ENCODE results near the gene SATL1.
"Not testable (repeated sequence)": the region's sequence is repeated elsewhere in the genome, so short reads cannot be mapped to it uniquely, and the experiment has no call there.

The SATL1 gene

GRCh38 chrX:85243761-85244449 lies at the start of gene SATL1, which contains the start of gene ZNF711:
SATL1 (minus strand) TSS chrX:85243779; CDS start chrX:85108968, 134,811 bp downstream.
ZNF711 (plus strand) TSS chrX:85243991; CDS start chrX:85247573, 3,582 bp downstream.
- DNase-seq = peak; percentile 27

GRCh38 chrX:85288992-85289723 lies 45.6 kb upstream of the SATL1 start:
- DNase-seq = no peak

- not testable (repeated sequence) for DNase-seq
Measured at GRCh38 chrX:85285286-85285685, 41.7 kb upstream of the SATL1 start.

- DNase-seq = peak; percentile 6
Measured at GRCh38 chrX:85244450-85245211, 1.1 kb upstream of the SATL1 start.

- DNase-seq = no peak
Measured at GRCh38 chrX:85243155-85243554, 424 bp downstream of the SATL1 start.

GRCh38 chrX:85223359-85223758 lies 20.2 kb downstream of the SATL1 start:
- DNase-seq = no peak

GRCh38 chrX:85221361-85221760 lies 22.2 kb downstream of the SATL1 start:
- no peak for DNase-seq

- DNase-seq = no peak
Measured at GRCh38 chrX:85215946-85216345, 27.6 kb downstream of the SATL1 start.

- no peak for DNase-seq
Measured at GRCh38 chrX:85213792-85214530, 29.6 kb downstream of the SATL1 start.

GRCh38 chrX:85203461-85203970 lies 40.1 kb downstream of the SATL1 start:
- no peak for DNase-seq

- DNase-seq = no peak
Measured at GRCh38 chrX:85196319-85196718, 47.3 kb downstream of the SATL1 start.

GRCh38 chrX:85159644-85160043 lies 83.9 kb downstream of the SATL1 start:
- DNase-seq = no peak

GRCh38 chrX:85140964-85141363 lies 102.6 kb downstream of the SATL1 start:
- DNase-seq = no peak

- no peak for DNase-seq
Measured at GRCh38 chrX:85139422-85139821, 104.2 kb downstream of the SATL1 start.

- DNase-seq = no peak
Measured at GRCh38 chrX:85136409-85136808, 107.2 kb downstream of the SATL1 start.

GRCh38 chrX:85115252-85115651 lies 128.3 kb downstream of the SATL1 start:
- no peak for DNase-seq

- DNase-seq = no peak
Measured at GRCh38 chrX:85114776-85115175, 128.8 kb downstream of the SATL1 start.

- no peak for DNase-seq
Measured at GRCh38 chrX:85114171-85114570, 129.4 kb downstream of the SATL1 start.

GRCh38 chrX:85113746-85114145 lies 129.8 kb downstream of the SATL1 start:
- no peak for DNase-seq

- DNase-seq = no peak
Measured at GRCh38 chrX:85112293-85112692, 131.3 kb downstream of the SATL1 start.

- DNase-seq = no peak
Measured at GRCh38 chrX:85111347-85111746, 132.2 kb downstream of the SATL1 start.

GRCh38 chrX:85109235-85109634 lies 134.3 kb downstream of the SATL1 start:
- DNase-seq = no peak

GRCh38 chrX:85108165-85108564 lies 135.4 kb downstream of the SATL1 start:
- no peak for DNase-seq

Measured in midbrain (tissue), 1 donor.